Muscle of back (tissue), 11 donors: ENCODE results near the gene ZC3H7A. TPM values are rescaled to one million over a fixed set of nuclear protein-coding genes. Genes with fewer than 3 reads are reported as not detected.

ENCODE experiments used
- DNase-seq, 3 donors: peaks; one replicate each; pipeline versions ENCODE4 v3.0.0 to v3.0.0-alpha.2; 2013
- polyA plus RNA-seq, 10 donors: library from polyadenylated mRNA; unstranded; fragments of 120-200 nt; gene quantifications; one replicate each; pipeline ENCODE4 v1.2.1, GENCODE V29; 2013; ENCODE audit not compliant: insufficient read length in 10 of 10

Gene ZC3H7A
- polyA plus RNA-seq, 10 donors: 31.6 to 73.4 (median 46.3) TPM

DNA sequence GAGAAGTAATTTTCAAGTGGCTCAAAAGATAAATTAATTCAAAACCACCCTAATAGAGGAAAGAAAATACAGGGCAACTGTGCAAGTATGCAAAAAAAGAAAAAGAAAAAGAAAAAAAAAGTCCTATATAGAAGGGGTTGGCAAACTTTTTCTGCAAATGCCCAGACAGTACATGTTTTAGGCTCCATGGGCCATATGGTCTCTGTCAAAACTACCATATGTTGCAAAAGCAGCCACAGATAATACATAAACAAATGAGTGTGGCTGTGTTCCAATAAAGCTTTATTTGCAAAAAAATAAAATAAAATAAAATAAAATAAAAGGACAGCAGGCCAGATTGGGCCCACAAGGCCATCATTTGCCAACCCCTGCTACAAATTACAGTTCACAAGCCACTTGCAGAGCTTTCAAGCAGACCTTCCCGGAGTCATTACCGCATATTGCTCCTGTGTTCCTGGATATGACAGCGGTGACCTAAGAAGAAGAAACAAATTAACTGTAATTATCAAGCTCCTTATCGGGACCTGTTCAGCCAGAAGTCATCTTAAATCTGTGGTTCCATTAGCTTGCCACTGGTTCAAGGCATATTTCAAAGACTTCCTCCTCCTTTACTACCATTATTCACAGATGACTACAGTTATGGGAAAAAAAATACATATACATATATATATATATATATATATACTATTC is 15.9 kb downstream of the ZC3H7A start:
- DNase-seq: no peak

DNA sequence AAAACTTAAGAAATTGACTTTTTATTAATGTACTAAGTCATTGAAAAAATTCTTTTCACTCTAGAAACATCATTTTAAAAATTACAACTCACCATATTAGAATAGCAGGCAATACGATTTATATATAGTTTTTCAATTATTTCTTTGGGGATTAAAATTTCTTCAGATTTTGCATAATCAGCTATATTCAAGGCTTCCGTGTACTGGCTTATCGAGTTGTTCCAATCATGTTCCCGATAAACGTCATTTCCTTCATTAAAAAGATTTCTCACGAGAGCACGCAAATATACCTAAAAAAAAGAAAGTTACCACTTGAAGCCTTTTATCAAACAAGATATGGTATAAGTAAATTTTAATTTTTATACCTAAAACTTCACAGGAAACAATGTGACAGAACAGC is 18.0 kb downstream of the ZC3H7A start:
- no peak for DNase-seq

DNA sequence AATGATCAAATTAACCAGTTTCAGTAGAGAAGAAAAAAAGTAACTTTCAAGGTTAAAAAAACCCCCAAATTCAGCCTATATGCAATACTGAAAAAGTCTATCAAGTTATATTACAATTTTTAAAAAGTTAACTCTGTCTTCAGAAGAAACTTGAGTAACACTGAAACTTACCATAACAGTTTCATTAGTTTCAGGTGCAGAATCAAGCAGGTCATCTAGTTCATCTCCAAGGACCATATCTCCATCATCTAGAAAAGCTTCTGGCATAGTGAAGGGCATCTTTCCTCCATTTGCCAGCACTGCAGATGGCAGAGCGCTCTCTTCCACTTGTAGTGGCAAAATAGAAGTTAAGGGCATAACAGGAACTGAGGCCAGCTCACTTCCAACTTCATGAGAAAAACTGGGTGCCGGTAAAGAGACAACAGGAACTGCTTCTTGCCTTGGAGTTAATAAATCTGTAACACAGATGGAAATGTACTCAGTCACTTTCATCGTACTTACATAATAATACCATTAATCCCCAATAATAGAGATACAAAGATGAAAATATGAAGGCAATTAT is 22.9 kb downstream of the ZC3H7A start:
- DNase-seq: no peak

DNA sequence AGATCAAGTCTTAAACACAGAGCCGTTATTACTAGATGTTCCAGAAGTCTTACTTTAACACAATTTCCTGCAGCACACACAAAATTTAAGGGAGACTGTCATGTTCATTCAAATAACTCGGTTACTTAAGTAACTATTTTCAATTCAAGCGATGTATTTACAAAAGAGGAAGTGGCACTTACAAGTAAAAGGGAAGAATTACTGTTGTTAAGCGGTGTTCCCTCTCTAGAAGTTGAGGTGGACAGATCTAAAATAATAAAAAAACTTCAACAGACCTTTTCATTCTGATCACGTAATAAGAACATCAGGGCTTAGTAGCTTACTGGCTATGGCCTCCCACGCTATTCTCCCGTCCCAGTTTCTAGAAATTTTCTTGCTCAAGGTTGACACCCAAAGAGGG is 28.2 kb downstream of the ZC3H7A start:
- DNase-seq: no peak

DNA sequence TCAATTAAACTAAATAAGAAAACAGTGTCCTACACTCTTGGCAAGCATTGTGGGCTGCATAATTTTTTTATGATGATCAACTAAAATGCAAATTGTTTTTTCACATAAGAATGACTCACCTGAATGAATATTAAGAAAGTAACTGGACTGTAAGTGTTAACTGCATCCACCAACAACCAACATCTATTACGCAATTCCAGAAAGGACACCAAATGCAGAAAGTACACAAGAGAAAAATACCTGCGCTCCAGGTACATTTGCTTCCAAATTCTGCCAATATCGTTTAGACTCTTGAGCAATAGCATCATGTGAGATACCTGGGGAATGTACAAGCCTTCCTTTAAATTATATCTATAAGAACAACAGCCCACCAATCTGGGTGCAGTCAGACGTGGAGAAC is 34.6 kb downstream of the ZC3H7A start:
- DNase-seq: no peak

DNA sequence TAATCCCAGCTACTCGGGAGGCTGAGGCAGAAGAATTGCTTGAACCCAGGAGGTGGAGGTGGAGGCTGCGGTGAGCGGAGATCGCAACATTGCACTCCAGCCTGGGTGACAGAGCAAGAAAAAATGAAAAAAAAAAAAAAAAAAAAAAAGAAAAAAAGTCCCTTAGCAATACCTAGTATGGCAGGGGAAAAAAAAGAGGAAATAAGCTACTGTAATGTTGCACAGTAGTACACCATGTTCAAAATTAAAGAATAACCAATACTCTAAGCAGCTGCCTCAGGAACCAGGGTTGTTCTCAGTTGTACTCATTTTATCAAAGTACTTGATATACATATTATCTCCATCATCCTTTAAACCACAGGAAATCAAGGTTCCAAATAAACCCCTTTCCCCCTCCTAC is 37.1 kb downstream of the ZC3H7A start:
- DNase-seq: no peak

DNA sequence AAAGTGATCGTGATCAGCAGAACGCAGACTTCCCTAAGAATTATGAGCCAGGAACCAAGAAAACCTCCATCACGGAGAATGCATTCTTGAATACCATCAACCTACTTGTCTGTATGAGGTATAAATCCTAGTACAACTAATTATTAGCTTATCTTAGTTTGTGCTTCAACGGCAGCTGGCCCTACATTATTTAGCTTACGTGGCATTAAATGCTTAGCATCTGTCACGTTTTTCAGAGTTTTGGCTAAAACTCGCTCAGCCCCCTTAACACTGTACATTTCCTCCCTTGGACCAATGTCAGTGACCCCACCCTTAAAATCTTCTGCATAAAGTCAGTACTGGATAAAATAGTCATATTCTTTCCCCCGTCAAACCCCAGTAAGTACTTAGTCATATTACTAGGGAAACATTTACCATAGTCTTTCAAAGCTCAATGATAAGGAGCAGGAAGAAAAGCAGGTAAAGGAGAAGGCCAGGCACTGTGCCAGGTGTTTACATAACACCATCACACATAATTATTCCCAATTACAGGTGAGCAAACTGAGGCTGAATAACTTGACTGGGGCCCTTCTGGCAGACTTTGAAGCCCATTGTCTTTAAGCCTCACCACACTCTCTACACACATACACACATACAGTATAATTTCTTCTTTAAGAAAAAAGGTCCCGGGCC is 37.8 kb downstream of the ZC3H7A start:
- DNase-seq: no peak

DNA sequence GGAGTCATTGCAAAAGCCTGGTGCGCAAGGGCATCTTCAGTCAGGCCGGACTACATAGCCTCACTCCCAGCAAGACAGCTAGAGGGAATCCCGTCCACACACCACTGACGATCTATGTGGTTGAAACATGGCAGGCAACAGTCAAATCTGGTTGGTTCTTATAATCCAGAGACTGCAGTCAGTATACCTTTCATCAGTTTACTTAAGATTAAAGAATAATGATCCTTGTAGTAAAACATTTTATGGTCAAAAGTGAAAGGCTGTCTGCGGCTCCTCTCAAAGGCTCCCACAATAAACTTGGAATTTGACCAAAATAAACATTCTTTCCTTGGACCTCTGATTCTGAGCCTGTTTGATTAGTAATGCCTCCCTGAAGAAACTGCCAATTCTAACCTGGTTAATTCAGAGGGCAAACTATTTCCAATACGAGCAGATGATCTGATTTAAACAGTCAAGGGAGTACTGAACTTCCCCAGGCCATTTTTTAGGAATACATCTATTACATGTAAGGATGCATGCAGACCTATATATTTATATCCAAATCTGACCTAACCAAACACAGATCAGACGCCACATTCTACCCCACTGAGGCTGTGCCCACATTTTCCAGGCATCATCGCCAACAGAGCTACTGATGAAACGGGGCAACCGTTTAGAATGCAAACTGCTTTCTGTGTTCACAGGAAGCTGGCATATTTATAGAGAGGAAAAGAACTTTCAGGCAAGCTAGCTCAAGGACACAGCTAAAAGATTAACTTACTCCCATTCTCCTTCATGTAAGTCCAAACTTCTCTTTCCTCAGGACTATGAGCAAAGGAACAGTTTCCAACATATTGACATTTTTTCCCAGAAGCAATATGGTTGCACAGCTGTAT is 39.1 kb downstream of the ZC3H7A start:
- DNase-seq: no peak

DNA sequence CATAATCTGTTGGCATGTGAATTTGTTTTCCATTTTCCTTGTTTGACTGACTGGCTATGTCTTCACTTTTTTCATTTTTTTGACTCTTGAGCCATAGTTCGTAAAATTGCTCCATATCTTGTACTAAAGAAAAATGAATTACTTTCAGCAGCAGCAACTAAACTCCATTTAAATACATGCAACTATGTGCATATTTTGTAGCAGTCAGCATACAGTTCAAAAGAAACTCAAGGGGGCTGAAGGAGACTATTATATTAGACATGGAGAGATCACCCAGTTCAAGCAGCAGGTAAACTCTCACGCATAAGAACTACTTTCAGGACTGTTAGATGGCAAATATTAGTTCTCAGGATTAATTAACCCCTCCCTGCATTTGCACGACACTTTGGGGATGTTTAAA is 40.8 kb downstream of the ZC3H7A start:
- DNase-seq: no peak

DNA sequence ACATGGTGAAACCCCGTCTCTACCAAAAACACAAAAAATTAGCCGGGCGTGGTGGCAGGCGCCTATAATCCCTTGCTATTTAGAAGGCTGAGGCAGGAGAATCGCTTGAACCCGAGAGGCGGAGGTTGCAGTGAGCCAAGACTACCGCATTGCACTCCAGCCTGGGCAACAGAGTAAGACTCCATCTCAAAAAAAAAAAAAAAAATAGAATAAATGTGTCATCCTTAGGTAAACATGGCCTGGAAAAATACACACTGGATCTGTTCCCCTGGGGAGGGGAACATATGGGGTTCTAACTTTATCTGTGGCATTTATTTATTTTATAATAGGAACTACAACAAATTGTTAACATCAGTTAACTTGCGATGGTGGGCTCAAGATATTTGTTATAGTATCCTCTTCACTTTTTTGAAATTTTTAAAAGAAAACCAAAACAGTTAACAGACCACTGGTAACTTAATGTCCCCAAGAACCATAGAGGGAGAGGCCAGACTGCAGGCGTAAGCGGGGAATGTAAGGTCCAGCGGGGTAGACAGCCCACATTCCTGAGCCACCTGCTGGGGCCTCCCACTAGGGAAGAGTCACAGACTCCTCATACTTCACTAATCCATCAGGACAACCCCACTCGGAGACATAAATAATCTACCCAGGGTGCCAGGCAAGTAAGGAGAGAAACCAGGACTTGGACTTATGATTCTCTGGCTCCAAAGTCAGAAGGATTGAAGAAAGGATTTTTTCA is 41.9 kb downstream of the ZC3H7A start:
- DNase-seq: no peak

DNA sequence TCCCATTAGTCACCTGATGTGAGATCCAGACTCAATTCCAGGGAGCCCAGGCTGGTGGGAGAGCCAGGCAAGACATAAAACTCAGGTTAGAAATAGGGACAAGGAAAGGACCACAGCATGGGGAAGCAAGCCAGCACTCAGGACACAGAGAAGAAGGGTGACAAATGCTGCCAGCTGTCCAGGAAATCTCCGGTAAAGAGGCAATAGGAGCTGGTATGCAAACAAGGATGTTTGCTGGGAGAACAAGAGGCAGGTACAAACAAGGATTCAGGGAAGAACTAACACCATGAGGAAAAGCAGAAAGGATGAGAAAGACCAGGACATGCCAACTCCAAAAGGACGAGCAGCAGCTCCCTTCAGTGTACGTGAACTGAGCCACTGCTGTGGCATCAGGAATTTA is 44.2 kb downstream of the ZC3H7A start:
- DNase-seq: no peak

DNA sequence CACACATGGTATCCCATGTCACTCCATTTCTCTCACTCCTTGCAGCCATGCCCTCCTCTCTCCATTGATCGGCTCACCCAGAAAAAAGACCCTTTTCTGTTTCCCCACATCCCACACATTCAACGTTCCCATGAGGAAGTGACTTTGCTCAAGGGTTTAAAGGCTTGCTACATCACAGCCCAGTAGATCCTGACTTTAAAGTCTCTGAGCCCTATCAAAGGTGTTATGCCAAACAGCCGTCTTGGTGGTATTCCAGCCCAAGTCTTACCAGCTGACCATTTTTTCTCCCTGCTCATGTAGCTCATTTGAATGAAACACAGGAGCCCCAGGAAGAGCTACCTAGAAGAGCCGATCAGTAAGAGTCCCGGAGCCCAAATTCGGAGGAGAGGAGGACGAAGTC is 47.0 kb downstream of the ZC3H7A start:
- DNase-seq: no peak

DNA sequence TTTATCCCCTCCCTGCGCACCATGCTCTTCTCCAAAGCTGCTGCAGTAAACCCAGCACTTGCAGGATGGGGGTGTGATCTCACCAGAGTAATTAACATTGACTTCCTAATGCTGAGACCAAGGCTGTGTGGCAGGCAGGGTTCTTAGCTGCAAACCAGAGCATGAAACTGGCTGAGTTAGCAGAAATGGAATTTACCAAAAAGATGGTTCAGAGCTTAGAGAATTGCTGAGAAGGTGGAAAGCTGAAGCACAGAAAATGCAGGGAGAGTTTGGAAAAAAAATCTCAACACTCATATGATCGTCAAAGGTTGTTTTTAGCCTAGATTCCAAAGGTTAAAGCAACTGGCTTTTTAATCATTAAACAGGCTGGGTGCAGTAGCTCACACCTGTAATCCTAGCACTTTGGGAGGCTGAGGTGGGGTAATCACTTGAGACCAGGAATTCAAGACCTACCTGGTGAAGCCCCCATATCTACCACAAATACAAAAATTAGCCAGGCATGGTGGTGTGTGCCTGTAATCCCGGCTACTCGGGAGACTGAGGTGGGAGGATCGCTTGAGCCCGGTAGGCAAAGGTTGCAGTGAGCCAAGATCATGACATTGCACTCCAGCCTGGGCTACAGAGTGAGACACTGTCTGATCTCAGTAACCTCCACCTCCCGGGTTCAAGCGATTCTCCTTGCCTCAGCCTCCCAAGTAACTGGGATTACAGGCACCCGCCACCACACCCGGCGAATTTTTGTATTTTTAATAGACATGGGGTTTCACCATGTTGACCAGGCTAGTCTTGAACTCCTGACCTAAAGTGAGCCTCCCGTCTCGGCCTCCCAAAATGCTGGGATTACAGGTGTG is 48.4 kb downstream of the ZC3H7A start:
- no peak for DNase-seq

DNA sequence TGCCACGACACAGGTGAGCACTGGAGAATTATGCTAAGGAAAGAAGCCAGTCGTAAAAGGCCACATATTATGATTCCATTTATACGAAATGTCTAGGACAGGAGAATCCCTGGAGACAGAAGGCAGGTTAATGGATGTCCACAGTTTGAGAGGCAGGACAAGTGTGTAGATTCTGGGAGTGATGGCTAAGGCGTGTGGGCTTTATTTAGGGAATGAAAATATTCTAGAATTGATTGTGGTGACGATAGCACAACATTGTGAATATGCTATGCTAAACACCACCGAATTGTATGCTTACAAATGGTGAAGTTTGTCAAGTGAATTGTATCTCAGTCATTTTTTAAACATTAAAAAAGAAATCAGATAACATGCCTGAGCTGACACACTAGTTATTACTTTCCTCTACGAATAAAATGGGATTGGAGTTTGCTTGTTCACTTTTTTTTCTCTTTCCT is 49.1 kb downstream of the ZC3H7A start:
- DNase-seq: no peak

DNA sequence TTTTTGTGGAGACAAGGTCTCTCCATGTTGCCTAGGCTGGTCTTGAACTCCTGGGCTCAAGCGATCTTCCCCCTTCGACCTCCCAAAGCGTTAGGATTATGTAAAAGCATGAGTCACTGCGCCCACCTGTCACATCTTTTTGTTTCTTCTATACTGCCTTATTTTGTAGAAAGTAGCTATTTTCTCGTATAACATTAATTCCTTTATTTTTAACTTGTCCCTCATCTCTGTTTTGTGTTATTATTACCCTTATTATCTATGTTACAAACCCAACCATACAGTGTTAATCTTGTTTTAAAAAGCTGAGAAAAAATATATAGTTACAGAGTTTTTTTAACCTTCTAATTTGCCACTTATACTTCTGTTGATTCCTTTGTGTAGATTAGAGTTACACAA is 53.0 kb downstream of the ZC3H7A start:
- no peak for DNase-seq

DNA sequence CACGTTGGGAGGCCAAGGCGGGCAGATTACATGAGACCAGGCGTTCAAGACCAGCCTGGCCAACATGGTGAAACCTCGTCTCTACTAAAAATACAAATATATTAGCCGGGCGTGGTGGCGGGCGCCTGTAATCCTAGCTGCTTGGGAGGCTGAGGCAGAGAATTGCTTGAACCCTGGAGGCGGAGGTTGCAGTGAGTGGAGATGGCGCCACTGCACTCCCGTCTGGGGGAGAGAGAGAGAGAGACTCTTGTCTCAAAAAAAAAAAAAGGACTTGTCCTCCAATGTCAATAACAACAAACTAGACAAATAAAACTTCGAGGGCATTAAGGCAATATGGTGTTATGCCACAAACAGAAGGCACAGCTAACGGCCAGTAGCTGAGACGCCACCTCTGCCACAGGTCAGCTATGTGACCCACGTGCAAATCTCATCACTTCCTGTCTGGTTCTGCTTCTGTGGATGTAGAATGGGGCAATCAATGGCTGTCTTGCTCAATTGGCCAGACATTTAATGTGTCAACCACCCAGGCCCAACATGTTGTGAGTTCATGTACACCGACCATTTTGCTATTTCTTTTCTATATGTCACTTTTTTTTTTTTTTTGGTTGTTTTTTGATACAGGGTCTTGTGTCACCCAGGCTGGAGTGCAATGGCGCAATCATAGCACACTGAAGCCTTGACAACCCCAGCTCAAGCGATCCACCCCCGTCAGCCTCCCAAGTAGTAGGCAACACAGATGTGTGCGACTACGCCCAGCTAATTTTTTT is 53.6 kb downstream of the ZC3H7A start:
- DNase-seq: peak; percentile 13 to 66 (median 23)

DNA sequence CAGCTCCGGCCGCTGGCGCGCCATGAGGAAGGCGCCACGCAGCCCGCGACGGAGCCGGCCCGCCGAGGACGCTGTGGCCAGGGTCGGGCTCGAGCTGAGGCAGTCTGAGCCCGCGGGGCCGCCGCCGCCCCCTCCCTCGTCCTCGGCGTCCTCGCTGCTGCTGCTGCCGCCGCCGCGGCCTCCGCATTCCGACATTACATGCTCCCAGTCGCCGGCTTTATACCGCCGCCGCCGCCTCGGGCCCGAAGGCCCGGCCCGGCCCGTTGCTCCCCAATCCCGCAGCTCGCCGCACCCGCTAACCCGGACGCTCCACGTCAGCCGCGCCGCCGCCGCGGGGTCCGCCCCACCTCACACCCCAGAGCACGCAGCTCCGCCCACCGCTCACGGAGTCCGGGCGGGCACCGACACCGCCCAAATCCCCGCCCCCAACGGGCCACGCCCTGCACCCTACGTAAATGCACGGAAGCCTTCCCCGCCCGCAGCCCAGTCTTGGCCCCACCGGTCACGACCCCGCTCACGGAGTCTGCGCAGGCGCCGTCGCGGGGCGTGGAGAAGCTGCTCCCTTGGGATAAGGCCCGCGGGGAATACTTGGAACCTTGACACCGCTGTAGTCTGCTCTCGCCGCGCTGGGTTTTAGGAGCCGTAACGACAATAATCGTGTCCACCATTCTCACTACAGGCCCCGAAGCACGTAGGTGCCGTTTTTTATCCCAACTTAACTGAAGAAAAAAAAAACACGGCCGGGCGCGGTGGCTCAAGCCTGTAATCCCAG is 54.3 kb downstream of the ZC3H7A start, which contains the start of gene TXNDC11:
TXNDC11 (minus strand) TSS at position 322 of the 772 bp plus-strand sequence; CDS start at position 195, 127 bp downstream.
- peak; percentile 98 to 99 (median 99) for DNase-seq

DNA sequence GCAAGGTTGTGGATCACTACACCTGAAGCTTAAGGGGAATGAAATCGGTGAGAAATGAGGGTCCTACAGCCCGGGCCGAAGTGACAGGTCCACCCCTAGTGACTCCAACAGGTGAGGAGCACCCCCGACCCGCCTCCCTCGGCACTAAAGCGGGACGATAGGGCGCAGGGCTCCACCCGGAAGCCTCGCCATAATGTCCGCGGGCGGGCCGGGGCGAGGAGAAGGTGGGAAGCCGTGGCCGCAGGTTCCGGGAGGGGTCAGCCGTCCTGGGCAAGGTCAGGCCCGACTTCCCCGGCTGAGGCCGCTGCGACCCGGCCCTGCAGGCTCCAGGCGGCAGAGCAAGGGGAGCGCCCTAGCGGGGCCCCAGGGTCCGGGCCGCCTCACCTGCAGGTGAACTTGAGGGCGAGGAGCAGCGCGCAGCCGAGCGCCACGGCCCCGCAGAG is 54.9 kb downstream of the ZC3H7A start:
- no peak for DNase-seq

DNA sequence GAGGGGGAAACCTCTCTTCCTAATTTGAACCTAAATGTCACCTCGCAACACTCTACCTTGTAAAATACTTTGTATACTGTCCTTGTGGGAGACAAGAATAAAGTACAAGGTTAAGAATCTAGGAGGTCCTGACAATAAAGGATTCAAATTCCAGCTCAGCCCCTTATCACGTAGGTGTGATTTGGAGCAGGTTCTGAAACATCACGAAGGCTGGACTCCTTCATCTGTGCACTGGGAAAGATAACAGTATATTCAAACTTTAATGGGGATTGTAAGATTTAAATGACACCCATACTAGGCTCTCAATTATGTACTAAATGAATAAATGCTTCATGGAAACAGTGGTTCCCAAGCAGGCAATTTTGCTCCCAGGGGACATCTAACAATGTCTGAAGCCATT is 56.5 kb downstream of the ZC3H7A start:
- DNase-seq: no peak
